PC-9 (cell line): ENCODE measurements around the gene KCNK17.

Experiments used
- EZH2 ChIP-seq: fragments of 200-600 bp; sonication (generic); IDR thresholded peaks from 2 replicates; pipeline ENCODE4 v1.8.0; 2017; ENCODE audit warnings: antibody characterized with exemption, low read depth
- TF ChIP-seq, protein P1 (sequence below): fragments of 200-600 bp; sonication (generic); conservative IDR thresholded peaks from 2 replicates; pipeline ENCODE4 v1.6.1; 2017; ENCODE audit warnings: mixed run types, antibody characterized with exemption, mild to moderate bottlenecking, moderate library complexity

DNA sequence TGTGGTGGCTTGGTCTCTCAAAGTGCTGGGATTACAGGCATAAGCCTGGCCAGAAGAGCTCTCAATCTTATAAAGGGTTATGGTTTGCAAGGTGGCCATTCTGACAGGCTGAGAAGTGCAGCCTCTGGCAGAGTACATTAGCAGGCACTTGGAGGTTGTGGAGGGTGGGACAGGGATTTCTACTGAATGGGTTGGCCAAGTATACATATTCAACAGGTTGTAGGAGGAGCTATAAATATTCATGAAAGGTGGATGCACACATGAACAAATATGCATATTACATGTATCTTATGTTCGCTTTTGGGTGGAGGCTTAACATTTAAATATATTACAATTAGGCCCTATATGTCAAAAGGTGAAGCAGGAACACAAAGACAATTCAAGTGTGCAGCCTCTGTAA lies 64.9 kb downstream of the KCNK17 start:
- TF ChIP-seq, protein P1, sequence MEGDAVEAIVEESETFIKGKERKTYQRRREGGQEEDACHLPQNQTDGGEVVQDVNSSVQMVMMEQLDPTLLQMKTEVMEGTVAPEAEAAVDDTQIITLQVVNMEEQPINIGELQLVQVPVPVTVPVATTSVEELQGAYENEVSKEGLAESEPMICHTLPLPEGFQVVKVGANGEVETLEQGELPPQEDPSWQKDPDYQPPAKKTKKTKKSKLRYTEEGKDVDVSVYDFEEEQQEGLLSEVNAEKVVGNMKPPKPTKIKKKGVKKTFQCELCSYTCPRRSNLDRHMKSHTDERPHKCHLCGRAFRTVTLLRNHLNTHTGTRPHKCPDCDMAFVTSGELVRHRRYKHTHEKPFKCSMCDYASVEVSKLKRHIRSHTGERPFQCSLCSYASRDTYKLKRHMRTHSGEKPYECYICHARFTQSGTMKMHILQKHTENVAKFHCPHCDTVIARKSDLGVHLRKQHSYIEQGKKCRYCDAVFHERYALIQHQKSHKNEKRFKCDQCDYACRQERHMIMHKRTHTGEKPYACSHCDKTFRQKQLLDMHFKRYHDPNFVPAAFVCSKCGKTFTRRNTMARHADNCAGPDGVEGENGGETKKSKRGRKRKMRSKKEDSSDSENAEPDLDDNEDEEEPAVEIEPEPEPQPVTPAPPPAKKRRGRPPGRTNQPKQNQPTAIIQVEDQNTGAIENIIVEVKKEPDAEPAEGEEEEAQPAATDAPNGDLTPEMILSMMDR, result no peak
- no peak for TF ChIP-seq EZH2
